HepG2 (cell line): Measurements from ENCODE around the gene TMIGD3. TPM values are rescaled to one million over a fixed set of nuclear protein-coding genes. Genes with fewer than 3 reads are reported as not detected.
A peak's percentile ranks its signal among the peaks of the same experiment; 100 is the strongest.

ENCODE experiments used
- ATAC-seq: fragments of 200-7000 bp; cut with Tn5 transposase; 3 replicates; pipeline ENCODE4 v1.9.1; 2020; ENCODE audit warnings: mild to moderate bottlenecking, moderate library complexity
- BruUV-seq: library from RNA; stranded (reverse); fragments of 400-500 nt; replicated peaks from 2 replicates; lab custom pipeline; 2021; lab: Mats Ljungman, UMichigan
- CTCF ChIA-PET: fragments of 300-600 bp; formaldehyde crosslinking; extraction: SDS; loops from one replicate; lab custom pipeline; 2021; ENCODE audit warnings: low total read pairs, inconsistent platforms, low intra/inter-chr PET ratio; lab: Yijun Ruan, JAX
- POLR2A ChIA-PET: fragments of 350-600 bp; sonication (Branson Sonifier 250); formaldehyde crosslinking; loops from one replicate; lab custom pipeline; 2020; ENCODE audit warnings: antibody characterized with exemption, inconsistent platforms; lab: Yijun Ruan, JAX
- DNase-seq: peaks from one replicate; pipeline ENCODE4 v3.0.0-alpha.2; 2015; ENCODE audit warnings: low spot score
- FAIRE-seq: peaks from 3 replicates; lab custom pipeline; 2011; peaks lifted over from hg19 to GRCh38; lab: Jason Lieb, UNC
- H2AFZ ChIP-seq: one replicate; pipeline ENCODE4 v1.6.1; 2011; ENCODE audit warnings: low read length, inconsistent platforms
- H3K27ac ChIP-seq: fragments of 300-600 bp; 3 replicates; pipeline ENCODE4 v1.8.0; 2011; ENCODE audit warnings: mixed run types, mild to moderate bottlenecking, mixed read lengths, low read length, inconsistent platforms; ENCODE audit not compliant: insufficient read depth; ENCODE audit errors: extremely low read length
- H3K27me3 ChIP-seq, 2 experiments: fragments of 200-600 bp in 1 of 2; 2 replicates in 1 of 2; 3 replicates in 1 of 2; pipeline versions ENCODE4 v1.6.0 to v1.8.0; 2011; ENCODE audit warnings: low read length in 2 of 2, mild to moderate bottlenecking in 2 of 2, moderate library complexity in 2 of 2, inconsistent platforms in 1 of 2; ENCODE audit not compliant: insufficient read depth in 2 of 2, control insufficient read depth in 1 of 2
- H3K36me3 ChIP-seq, 2 experiments: fragments of 200-600 bp in 1 of 2; replicated peaks in 1 of 2; 2 replicates in 1 of 2; 3 replicates in 1 of 2; pipeline versions ENCODE4 v1.5.1 to v1.8.0; 2011; ENCODE audit warnings: low read length in 2 of 2, inconsistent platforms in 1 of 2; ENCODE audit not compliant: insufficient read depth in 2 of 2, control insufficient read depth in 1 of 2
- H3K4me1 ChIP-seq: 2 replicates; pipeline ENCODE4 v1.5.1; 2012; ENCODE audit warnings: low read length, inconsistent platforms; ENCODE audit not compliant: insufficient read depth
- H3K4me2 ChIP-seq: 2 replicates; pipeline ENCODE4 v1.6.0; 2011; ENCODE audit warnings: low read depth, low read length, inconsistent platforms
- H3K4me3 ChIP-seq, 3 experiments: fragments of 200-600 bp in 1 of 3; sonication (generic), shearing (Covaris generic) in 1 of 3; replicated peaks in 1 of 3; 2 replicates each; pipeline ENCODE4 v1.5.1; 2011 to 2016; ENCODE audit warnings: low read length in 3 of 3, inconsistent platforms in 2 of 3, low read depth in 2 of 3, mild to moderate bottlenecking in 2 of 3, control low read depth in 1 of 3, mixed read lengths in 1 of 3; ENCODE audit not compliant: insufficient read depth in 1 of 3
- H3K79me2 ChIP-seq: one replicate; pipeline ENCODE4 v1.6.1; 2011; ENCODE audit warnings: low read length, inconsistent platforms; ENCODE audit not compliant: insufficient read depth
- H3K9ac ChIP-seq: 2 replicates; pipeline ENCODE4 v1.6.0; 2011; ENCODE audit warnings: mild to moderate bottlenecking, low read depth, low read length, inconsistent platforms; ENCODE audit not compliant: insufficient read depth
- H3K9me3 ChIP-seq: 2 replicates; pipeline ENCODE4 v1.5.1; 2012; ENCODE audit warnings: mild to moderate bottlenecking, low read length
- H4K20me1 ChIP-seq: 2 replicates; pipeline ENCODE4 v1.6.0; 2011; ENCODE audit warnings: inconsistent platforms, mild to moderate bottlenecking, low read length, moderate library complexity; ENCODE audit not compliant: insufficient read depth
- CTCF ChIP-seq: sonication (generic); formaldehyde crosslinking; IDR thresholded peaks from 2 replicates; pipeline ENCODE4 v1.5.0; 2020; ENCODE audit warnings: mild to moderate bottlenecking, missing genetic modification reagents, moderate library complexity
- EP300 ChIP-seq, 3 experiments: sonication (generic) in 1 of 3; formaldehyde crosslinking in 1 of 3; IDR thresholded peaks; 2 replicates each; pipeline versions ENCODE4 v1.5.1 to v1.6.1; 2011 to 2020; ENCODE audit warnings: low read depth in 2 of 3, low read length in 2 of 3, borderline replicate concordance in 1 of 3, improper control_type of control experiment in 1 of 3, mild to moderate bottlenecking in 1 of 3, missing genetic modification reagents in 1 of 3, moderate library complexity in 1 of 3
- ETV5 ChIP-seq: IDR thresholded peaks from 2 replicates; pipeline ENCODE4 v1.6.1; 2018; ENCODE audit warnings: missing biosample characterization, missing genetic modification reagents, inconsistent platforms, borderline replicate concordance
- GPN1 ChIP-seq: sonication (generic); formaldehyde crosslinking; IDR thresholded peaks from 2 replicates; pipeline ENCODE4 v1.5.1; 2020; ENCODE audit warnings: missing genetic modification reagents, borderline replicate concordance
- MYPOP ChIP-seq: sonication (generic); formaldehyde crosslinking; IDR thresholded peaks from 2 replicates; pipeline ENCODE4 v1.8.1; 2023; ENCODE audit warnings: mild to moderate bottlenecking, moderate library complexity, missing genetic modification reagents
- NFE2 ChIP-seq: sonication (generic); formaldehyde crosslinking; IDR thresholded peaks from 2 replicates; pipeline ENCODE4 v1.4.0; 2020; ENCODE audit warnings: missing genetic modification reagents
- ZNF34 ChIP-seq: sonication (generic); formaldehyde crosslinking; IDR thresholded peaks from 2 replicates; pipeline ENCODE4 v1.4.0; 2020; ENCODE audit warnings: mild to moderate bottlenecking, missing genetic modification reagents, borderline replicate concordance
- ZSCAN9 ChIP-seq: IDR thresholded peaks from 2 replicates; pipeline ENCODE4 v1.6.1; 2016; ENCODE audit warnings: borderline replicate concordance
- WGBS: methylation state at CpG from one replicate; pipeline ENCODE4 v1.1.6; 2017; ENCODE audit warnings: low lambda C conversion rate; 5-methylcytosine and 5-hydroxymethylcytosine counted together
- in situ Hi-C: cut with HindIII; loops from 2 replicates; pipeline ENCODE4 v1.10.0; 2017; ENCODE audit warnings: low pct_unique_long_range_greater_than_20kb; ENCODE audit not compliant: extremely low pct_ligation_motif_present
- intact Hi-C: fragments of 100-400 bp; cut with micrococcal nuclease; formaldehyde crosslinking; loops from one replicate; pipeline ENCODE4 v1.10.0; 2022; ENCODE audit not compliant: unreplicated experiment
- polyA plus RNA-seq, 8 experiments: library from polyadenylated mRNA; depleted of rRNA in 3 of 8; stranded (reverse) in 7 of 8; unstranded in 1 of 8; fragments of >200 nt; fragmentation: Illumina TruSeq in 4 of 8; extraction: Trizol in 4 of 8; gene quantifications; 2 replicates each; pipeline versions ENCODE4 v1.2.1 to v1.2.3, GENCODE V29; 2011 to 2016; ENCODE audit warnings: low read depth in 4 of 8, missing spikeins in 1 of 8, mixed read lengths in 1 of 8; ENCODE audit not compliant: insufficient read depth in 1 of 8
- total RNA-seq, 5 experiments: library from RNA; depleted of rRNA; stranded (reverse); fragments of >200 nt; fragmentation: Illumina TruSeq; extraction: Trizol; gene quantifications; 2 replicates each; pipeline ENCODE4 v1.2.3, GENCODE V29; 2016; ENCODE audit warnings: low read depth in 1 of 5
- TF ChIP-seq, protein P1 (sequence below): sonication (generic); formaldehyde crosslinking; IDR thresholded peaks from 2 replicates; pipeline ENCODE4 v1.5.0; 2020; ENCODE audit warnings: mild to moderate bottlenecking, missing genetic modification reagents, borderline replicate concordance
- TF ChIP-seq, protein P2 (sequence below): sonication (generic); formaldehyde crosslinking; IDR thresholded peaks from 2 replicates; pipeline ENCODE4 v1.9.0; 2021; ENCODE audit warnings: missing genetic modification reagents, borderline replicate concordance

The TMIGD3 gene
- total and polyA plus RNA-seq, 2 of the 13 experiments (the other 11 are each of a cell fraction or from before 2014, with no cell fraction given), result not detected

- TF ChIP-seq MYPOP (CRISPR knock-in tag) (no peak), ZSCAN9 (CRISPR knock-in tag) (no peak), GPN1 (no peak)
- TF ChIP-seq, all 625 proteins: peak for 0
Measured at GRCh38 chr1:111515291-111516004, 12.0 kb upstream of the TMIGD3 start (continued).

- ChIA-PET POLR2A (interaction anchor here (2.5 kb wide), 1 partner anchor 106 kb away, joined by 7 read pairs; the partner anchor contains the start of gene RAP1A), CTCF (no interaction called here)
- Histone ChIP-seq H3K4me1 (peaks cover 89% of the 10 kb centered on the region), H3K4me3 (no peak overlapping the region; a peak in 1 of 6 replicates), H2AFZ (no peak overlapping the region), H3K27ac (no peak overlapping the region), H3K27me3 (no peaks in the 10 kb centered on the region), H3K9ac (no peak overlapping the region), H3K9me3 (no peaks in the 10 kb centered on the region), H3K79me2 (no peaks in the 10 kb centered on the region), H3K4me2 (peak overlapping the region; percentile 58; the same call in 1 of the 2 replicates), H3K36me3 (no peaks in the 10 kb centered on the region), H4K20me1 (no peaks in the 10 kb centered on the region)
- BruUV-seq, result no TSS peak
- in situ Hi-C loops (no loop called here), intact Hi-C loops (no loop called here)
- no peak for FAIRE-seq
- DNase-seq, result peak; percentile 39
- 9% methylated on average over 8 of the region's 8 CpGs for WGBS
- TF ChIP-seq EP300 (IDR thresholded peaks at IDR 0.05; ENCODE audit: low read depth in 2 of 2, low read length in 2 of 2), result no peak
- TF ChIP-seq EP300 (CRISPR knock-in tag; IDR thresholded peaks at IDR 0.05; ENCODE audit: borderline replicate concordance), result no peak
- TF ChIP-seq CTCF (CRISPR knock-in tag), result 0 out of 2 replicates have a peak, but pooled peaks have one; percentile 4
- TF ChIP-seq, protein P1, sequence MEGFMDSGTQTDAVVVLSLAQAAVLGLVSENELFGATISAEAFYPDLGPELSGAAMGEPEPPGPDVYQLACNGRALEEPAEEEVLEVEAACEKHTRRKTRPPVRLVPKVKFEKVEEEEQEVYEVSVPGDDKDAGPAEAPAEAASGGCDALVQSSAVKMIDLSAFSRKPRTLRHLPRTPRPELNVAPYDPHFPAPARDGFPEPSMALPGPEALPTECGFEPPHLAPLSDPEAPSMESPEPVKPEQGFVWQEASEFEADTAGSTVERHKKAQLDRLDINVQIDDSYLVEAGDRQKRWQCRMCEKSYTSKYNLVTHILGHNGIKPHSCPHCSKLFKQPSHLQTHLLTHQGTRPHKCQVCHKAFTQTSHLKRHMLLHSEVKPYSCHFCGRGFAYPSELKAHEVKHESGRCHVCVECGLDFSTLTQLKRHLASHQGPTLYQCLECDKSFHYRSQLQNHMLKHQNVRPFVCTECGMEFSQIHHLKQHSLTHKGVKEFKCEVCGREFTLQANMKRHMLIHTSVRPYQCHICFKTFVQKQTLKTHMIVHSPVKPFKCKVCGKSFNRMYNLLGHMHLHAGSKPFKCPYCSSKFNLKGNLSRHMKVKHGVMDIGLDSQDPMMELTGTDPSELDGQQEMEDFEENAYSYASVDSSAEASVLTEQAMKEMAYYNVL, result no peak
- TF ChIP-seq, protein P2, sequence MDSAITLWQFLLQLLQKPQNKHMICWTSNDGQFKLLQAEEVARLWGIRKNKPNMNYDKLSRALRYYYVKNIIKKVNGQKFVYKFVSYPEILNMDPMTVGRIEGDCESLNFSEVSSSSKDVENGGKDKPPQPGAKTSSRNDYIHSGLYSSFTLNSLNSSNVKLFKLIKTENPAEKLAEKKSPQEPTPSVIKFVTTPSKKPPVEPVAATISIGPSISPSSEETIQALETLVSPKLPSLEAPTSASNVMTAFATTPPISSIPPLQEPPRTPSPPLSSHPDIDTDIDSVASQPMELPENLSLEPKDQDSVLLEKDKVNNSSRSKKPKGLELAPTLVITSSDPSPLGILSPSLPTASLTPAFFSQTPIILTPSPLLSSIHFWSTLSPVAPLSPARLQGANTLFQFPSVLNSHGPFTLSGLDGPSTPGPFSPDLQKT (CRISPR knock-in tag), result no peak
- TF ChIP-seq NFE2 (CRISPR knock-in tag), result no peak
- peak; percentile 24; the same call in 1 of the 2 replicates for TF ChIP-seq ETV5 (CRISPR knock-in tag)
- TF ChIP-seq ZNF34 (CRISPR knock-in tag), result no peak
- ATAC-seq, result no peak
Measured at GRCh38 chr1:111513410-111514020, 10.1 kb upstream of the TMIGD3 start.
